HCT116 (cell line): Measurements from ENCODE around the gene DYNC1I1. TPM values are rescaled to one million over a fixed set of nuclear protein-coding genes. Genes with fewer than 3 reads are reported as not detected.

Experiments
- ATAC-seq: fragments of 200-7000 bp; cut with Tn5 transposase; 2 replicates; pipeline ENCODE4 v1.9.1; 2020; ENCODE audit warnings: mild to moderate bottlenecking, moderate library complexity
- BruUV-seq: library from RNA; stranded (reverse); fragments of 400-500 nt; replicated peaks from 2 replicates; lab custom pipeline; 2021; lab: Mats Ljungman, UMichigan
- CTCF ChIA-PET: fragments of 300-600 bp; sonication (Branson Sonifier 250); formaldehyde crosslinking; loops from one replicate; lab custom pipeline; 2021; ENCODE audit warnings: antibody characterized with exemption; lab: Charles Lee
- POLR2A ChIA-PET: fragments of 300-600, 350-600 bp; sonication (Branson Sonifier 250); formaldehyde crosslinking; loops from one replicate; lab custom pipeline; 2021; ENCODE audit warnings: antibody characterized with exemption; lab: Charles Lee
- RAD21 ChIA-PET, 2 experiments: fragments of 300-600 bp; sonication (Branson Sonifier 250); formaldehyde crosslinking; loops; one replicate each; lab custom pipeline; 2023; ENCODE audit warnings: low total read pairs in 2 of 2; ENCODE audit not compliant: uncharacterized antibody in 2 of 2, unreplicated experiment in 2 of 2, low non-redundant PET in 1 of 2; lab: Charles Lee
- DNase-seq: peaks from one replicate; pipeline ENCODE4 v3.0.0-alpha.2; 2010; ENCODE audit warnings: low read depth, low spot score
- H2AFZ ChIP-seq: fragments of 200-600 bp; shearing (Covaris generic), sonication (generic); 2 replicates; pipeline ENCODE4 v1.6.1; 2017; ENCODE audit warnings: low read depth, mixed run types, mixed read lengths, antibody characterized with exemption, low read length; ENCODE audit not compliant: poor library complexity, severe bottlenecking
- H3K27ac ChIP-seq: 2 replicates; pipeline ENCODE4 v1.5.1; 2012; ENCODE audit warnings: low read depth, low read length
- H3K27me3 ChIP-seq: fragments of 200-600 bp; sonication (generic); 2 replicates; pipeline ENCODE4 v1.6.1; 2016; ENCODE audit warnings: mixed run types, low read length, mixed read lengths; ENCODE audit not compliant: insufficient read depth
- H3K36me3 ChIP-seq, 2 experiments: fragments of 200-500 bp in 1 of 2; fragments of 200-600 bp in 1 of 2; sonication (Bioruptor generic) in 1 of 2; sonication (generic) in 1 of 2; 2 replicates each; pipeline versions ENCODE4 v1.5.1 to v1.6.1; 2014 to 2016; ENCODE audit warnings: low read length in 2 of 2, inconsistent platforms in 1 of 2, mixed read lengths in 1 of 2, mixed run types in 1 of 2; ENCODE audit not compliant: insufficient read depth in 2 of 2, control insufficient read depth in 1 of 2
- H3K4me1 ChIP-seq, 2 experiments: fragments of 200-600 bp in 1 of 2; sonication (generic) in 1 of 2; 2 replicates each; pipeline versions ENCODE4 v1.5.1 to v1.6.1; 2012 to 2017; ENCODE audit warnings: low read length in 2 of 2, inconsistent platforms in 1 of 2, mild to moderate bottlenecking in 1 of 2, mixed read lengths in 1 of 2, mixed run types in 1 of 2, moderate library complexity in 1 of 2; ENCODE audit not compliant: insufficient read depth in 2 of 2, control insufficient read depth in 1 of 2
- H3K4me2 ChIP-seq: fragments of 200-600 bp; sonication (generic); 2 replicates; pipeline ENCODE4 v1.6.1; 2017; ENCODE audit warnings: mixed run types, low read length, mixed read lengths
- H3K4me3 ChIP-seq, 2 experiments: fragments of 200-600 bp in 1 of 2; sonication (generic) in 1 of 2; replicated peaks in 1 of 2; 2 replicates each; pipeline ENCODE4 v1.5.1; 2011 to 2016; ENCODE audit warnings: low read length in 2 of 2, control low read depth in 1 of 2, low read depth in 1 of 2, mild to moderate bottlenecking in 1 of 2, mixed read lengths in 1 of 2, mixed run types in 1 of 2
- H3K79me2 ChIP-seq: fragments of 200-600 bp; sonication (generic); 2 replicates; pipeline ENCODE4 v1.6.1; 2017; ENCODE audit warnings: mild to moderate bottlenecking, mixed run types, low read length, moderate library complexity, mixed read lengths; ENCODE audit not compliant: insufficient read depth
- H3K9ac ChIP-seq: fragments of 200-600 bp; sonication (generic); 2 replicates; pipeline ENCODE4 v1.6.1; 2016; ENCODE audit warnings: low read length, mixed read lengths
- H3K9me2 ChIP-seq: fragments of 200-600 bp; sonication (generic), shearing (Covaris generic); 2 replicates; pipeline ENCODE4 v1.6.1; 2017; ENCODE audit warnings: mixed run types, mild to moderate bottlenecking, moderate library complexity; ENCODE audit not compliant: insufficient read depth
- H3K9me3 ChIP-seq, 2 experiments: fragments of 200-500 bp in 1 of 2; fragments of 200-600 bp in 1 of 2; sonication (Bioruptor generic) in 1 of 2; sonication (generic) in 1 of 2; 2 replicates each; pipeline ENCODE4 v1.6.1; 2014 to 2017; ENCODE audit warnings: low read length in 2 of 2, mixed read lengths in 2 of 2, inconsistent platforms in 1 of 2, low read depth in 1 of 2, mild to moderate bottlenecking in 1 of 2, mixed run types in 1 of 2, moderate library complexity in 1 of 2; ENCODE audit not compliant: control insufficient read depth in 1 of 2, insufficient read depth in 1 of 2
- H4K20me1 ChIP-seq: fragments of 200-600 bp; sonication (generic), shearing (Covaris generic); 2 replicates; pipeline ENCODE4 v1.6.1; 2017; ENCODE audit warnings: mixed run types, mild to moderate bottlenecking, moderate library complexity; ENCODE audit not compliant: insufficient read depth
- CEBPB ChIP-seq: IDR thresholded peaks from 2 replicates; pipeline ENCODE4 v1.6.1; 2012; ENCODE audit warnings: low read depth
- JUND ChIP-seq: IDR thresholded peaks from 2 replicates; pipeline ENCODE4 v1.6.1; 2012
- YY1 ChIP-seq: IDR thresholded peaks from 2 replicates; pipeline ENCODE4 v1.6.1; 2011; ENCODE audit warnings: low read length, low read depth, moderate library complexity, mild to moderate bottlenecking; ENCODE audit not compliant: insufficient replicate concordance; ENCODE audit errors: extremely low read depth
- ZBTB33 ChIP-seq: IDR thresholded peaks from 2 replicates; pipeline ENCODE4 v1.6.1; 2011; ENCODE audit warnings: mild to moderate bottlenecking, low read length, moderate library complexity; ENCODE audit not compliant: insufficient replicate concordance; ENCODE audit errors: extremely low read depth
- intact Hi-C: fragments of 100-400 bp; cut with micrococcal nuclease; formaldehyde crosslinking; loops from 2 replicates; pipeline ENCODE4 v1.10.0; 2022
- total RNA-seq: library from RNA; stranded (reverse); gene quantifications from one replicate; pipeline ENCODE4 v1.2.1, GENCODE V29; 2021; ENCODE audit not compliant: unreplicated experiment
- TF ChIP-seq, protein P1 (sequence below): IDR thresholded peaks from 2 replicates; pipeline ENCODE4 v1.6.1; 2012; ENCODE audit warnings: low read depth

The DYNC1I1 gene
- total RNA-seq, 1 experiment from 2014 or later: not detected

DNA sequence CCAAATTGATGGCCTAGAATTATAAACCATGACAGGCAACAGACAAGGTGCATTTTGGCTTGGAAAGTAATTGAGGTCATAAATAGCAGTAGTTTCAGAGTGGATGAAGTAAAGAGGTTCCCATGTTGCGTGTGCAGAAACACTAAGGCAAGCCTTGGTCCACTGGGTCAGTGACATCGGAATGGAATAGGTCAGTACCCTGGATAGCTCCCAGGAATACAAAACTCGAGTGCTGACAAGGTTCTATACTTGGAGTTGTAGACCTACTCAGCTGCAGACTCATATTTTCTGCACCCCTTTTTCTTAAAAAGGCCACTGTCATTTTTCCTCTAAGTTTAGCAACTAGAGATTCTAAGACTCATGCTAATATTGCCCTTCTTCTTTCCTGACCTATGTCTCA, 132.8 kb downstream of the DYNC1I1 start:
- RAD21 ChIA-PET: no interaction called here
- POLR2A ChIA-PET: no interaction called here
- ATAC-seq: no peak
- Histone ChIP-seq H3K27me3 (peaks cover 56% of the 10 kb centered on the region), H3K79me2 (no peaks in the 10 kb centered on the region), H3K9me2 (no peaks in the 10 kb centered on the region), H3K4me2 (no peak overlapping the region), H3K36me3 (no peaks in the 10 kb centered on the region), H3K4me1 (no peaks in the 10 kb centered on the region), H3K9me3 (no peaks in the 10 kb centered on the region), H2AFZ (no peak overlapping the region), H4K20me1 (no peaks in the 10 kb centered on the region; the same call in 1 of the 2 replicates), H3K27ac (no peak overlapping the region), H3K9ac (no peak overlapping the region), H3K4me3 (no peak overlapping the region)
- TF ChIP-seq JUND (no peak), ZBTB33 (no peak), CEBPB (no peak), YY1 (no peak)
- TF ChIP-seq, protein P1, sequence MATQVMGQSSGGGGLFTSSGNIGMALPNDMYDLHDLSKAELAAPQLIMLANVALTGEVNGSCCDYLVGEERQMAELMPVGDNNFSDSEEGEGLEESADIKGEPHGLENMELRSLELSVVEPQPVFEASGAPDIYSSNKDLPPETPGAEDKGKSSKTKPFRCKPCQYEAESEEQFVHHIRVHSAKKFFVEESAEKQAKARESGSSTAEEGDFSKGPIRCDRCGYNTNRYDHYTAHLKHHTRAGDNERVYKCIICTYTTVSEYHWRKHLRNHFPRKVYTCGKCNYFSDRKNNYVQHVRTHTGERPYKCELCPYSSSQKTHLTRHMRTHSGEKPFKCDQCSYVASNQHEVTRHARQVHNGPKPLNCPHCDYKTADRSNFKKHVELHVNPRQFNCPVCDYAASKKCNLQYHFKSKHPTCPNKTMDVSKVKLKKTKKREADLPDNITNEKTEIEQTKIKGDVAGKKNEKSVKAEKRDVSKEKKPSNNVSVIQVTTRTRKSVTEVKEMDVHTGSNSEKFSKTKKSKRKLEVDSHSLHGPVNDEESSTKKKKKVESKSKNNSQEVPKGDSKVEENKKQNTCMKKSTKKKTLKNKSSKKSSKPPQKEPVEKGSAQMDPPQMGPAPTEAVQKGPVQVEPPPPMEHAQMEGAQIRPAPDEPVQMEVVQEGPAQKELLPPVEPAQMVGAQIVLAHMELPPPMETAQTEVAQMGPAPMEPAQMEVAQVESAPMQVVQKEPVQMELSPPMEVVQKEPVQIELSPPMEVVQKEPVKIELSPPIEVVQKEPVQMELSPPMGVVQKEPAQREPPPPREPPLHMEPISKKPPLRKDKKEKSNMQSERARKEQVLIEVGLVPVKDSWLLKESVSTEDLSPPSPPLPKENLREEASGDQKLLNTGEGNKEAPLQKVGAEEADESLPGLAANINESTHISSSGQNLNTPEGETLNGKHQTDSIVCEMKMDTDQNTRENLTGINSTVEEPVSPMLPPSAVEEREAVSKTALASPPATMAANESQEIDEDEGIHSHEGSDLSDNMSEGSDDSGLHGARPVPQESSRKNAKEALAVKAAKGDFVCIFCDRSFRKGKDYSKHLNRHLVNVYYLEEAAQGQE: peak; percentile 64
- no TSS peak for BruUV-seq
- intact Hi-C loops: no loop called here
- CTCF ChIA-PET: no interaction called here
- no peak for DNase-seq
